ENCODE measurements around the gene ATAD3A. TPM values are rescaled to one million over a fixed set of nuclear protein-coding genes. Genes with fewer than 3 reads are reported as not detected.

ATAD3A gene
- total RNA-seq, 2 experiments from 2014 or later = 26.2 to 26.5 TPM

GRCh38 chr1:1541956-1542765 lies 30.2 kb downstream of the ATAD3A start:
- H3K9me3 Mint-ChIP-seq = no peaks in the 10 kb centered on the region

GRCh38 chr1:1542766-1543705 lies 31.1 kb downstream of the ATAD3A start:
- POLR2A ChIA-PET = no interaction called here
- Mint-ChIP-seq H3K27ac (no peak overlapping the region), H3K27me3 (no peaks in the 10 kb centered on the region), H3K4me1 (no peaks in the 10 kb centered on the region), H3K4me3 (no peak overlapping the region), H3K9me3 (no peaks in the 10 kb centered on the region), H3K36me3 (ENCODE audit: low read depth) (peaks cover 2% of the 10 kb centered on the region)
- DNase-seq = no peak
- CTCF ChIA-PET = no interaction called here

More at GRCh38 chr1:1541956-1542765, 30.2 kb downstream of the ATAD3A start:
- Mint-ChIP-seq H3K4me3 (no peak overlapping the region), H3K27me3 (no peaks in the 10 kb centered on the region), H3K27ac (no peak overlapping the region), H3K36me3 (ENCODE audit: low read depth) (peaks cover 2% of the 10 kb centered on the region), H3K4me1 (no peaks in the 10 kb centered on the region)
- no peak for DNase-seq
- CTCF ChIA-PET = no interaction called here
- POLR2A ChIA-PET = no interaction called here

- no peaks in the 10 kb centered on the region for H3K9me3 Mint-ChIP-seq
- H3K4me3 Mint-ChIP-seq = no peak overlapping the region
- no peak for DNase-seq
- H3K4me1 Mint-ChIP-seq = no peaks in the 10 kb centered on the region
- CTCF ChIA-PET = no interaction called here
- H3K27ac Mint-ChIP-seq = no peak overlapping the region
- peaks cover 2% of the 10 kb centered on the region for H3K36me3 Mint-ChIP-seq (ENCODE audit: low read depth)
- POLR2A ChIA-PET = no interaction called here
- no peaks in the 10 kb centered on the region for H3K27me3 Mint-ChIP-seq
Measured at GRCh38 chr1:1543706-1544099, 31.7 kb downstream of the ATAD3A start.

GRCh38 chr1:1544544-1544943 lies 32.6 kb downstream of the ATAD3A start:
- CTCF ChIA-PET = no interaction called here
- DNase-seq = no peak
- no peaks in the 10 kb centered on the region for H3K4me1 Mint-ChIP-seq
- peaks cover 2% of the 10 kb centered on the region for H3K36me3 Mint-ChIP-seq (ENCODE audit: low read depth)
- no peaks in the 10 kb centered on the region for H3K9me3 Mint-ChIP-seq
- H3K4me3 Mint-ChIP-seq = no peak overlapping the region
- no peaks in the 10 kb centered on the region for H3K27me3 Mint-ChIP-seq
- POLR2A ChIA-PET = no interaction called here
- no peak overlapping the region for H3K27ac Mint-ChIP-seq

GRCh38 chr1:1545946-1546737 lies 34.2 kb downstream of the ATAD3A start:
- H3K27me3 Mint-ChIP-seq = no peaks in the 10 kb centered on the region
- H3K4me3 Mint-ChIP-seq = no peak overlapping the region
- ChIA-PET CTCF (interaction anchor here (0.6 to 0.9 kb wide), 2 partner anchors 38 to 41 kb away, joined by 3 to 4 read pairs; no protein-coding TSS in a partner anchor), POLR2A (interaction anchor here (1.1 kb wide), 1 partner anchor 16 kb away, joined by 4 read pairs; no protein-coding TSS in a partner anchor)
- H3K9me3 Mint-ChIP-seq = no peaks in the 10 kb centered on the region
- no peaks in the 10 kb centered on the region for H3K4me1 Mint-ChIP-seq
- H3K36me3 Mint-ChIP-seq (ENCODE audit: low read depth) = peaks cover 2% of the 10 kb centered on the region
- H3K27ac Mint-ChIP-seq = no peak overlapping the region
- no peak for DNase-seq

- Mint-ChIP-seq H3K4me3 (no peak overlapping the region), H3K27me3 (no peaks in the 10 kb centered on the region), H3K27ac (no peak overlapping the region), H3K9me3 (no peaks in the 10 kb centered on the region), H3K4me1 (no peaks in the 10 kb centered on the region), H3K36me3 (ENCODE audit: low read depth) (no peaks in the 10 kb centered on the region)
- no peak for DNase-seq
- POLR2A ChIA-PET = interaction anchor here (1.1 kb wide), 1 partner anchor 15 kb away, joined by 4 read pairs; no protein-coding TSS in a partner anchor
- CTCF ChIA-PET = interaction anchor here (0.6 kb wide), 2 partner anchors 50 to 147 kb away, joined by 3 read pairs; no protein-coding TSS in a partner anchor
Measured at GRCh38 chr1:1547011-1547410, 35.0 kb downstream of the ATAD3A start.

GRCh38 chr1:1547476-1547875 lies 35.5 kb downstream of the ATAD3A start:
- CTCF ChIA-PET = no interaction called here

GRCh38 chr1:1548591-1548990 lies 36.6 kb downstream of the ATAD3A start:
- no peak for DNase-seq
- Mint-ChIP-seq H3K9me3 (no peaks in the 10 kb centered on the region), H3K27ac (no peak overlapping the region), H3K36me3 (ENCODE audit: low read depth) (no peaks in the 10 kb centered on the region), H3K27me3 (no peaks in the 10 kb centered on the region), H3K4me3 (no peak overlapping the region), H3K4me1 (no peaks in the 10 kb centered on the region)
- ChIA-PET CTCF (no interaction called here), POLR2A (no interaction called here)

More at GRCh38 chr1:1547476-1547875, 35.5 kb downstream of the ATAD3A start:
- H3K36me3 Mint-ChIP-seq (ENCODE audit: low read depth) = no peaks in the 10 kb centered on the region
- no peaks in the 10 kb centered on the region for H3K9me3 Mint-ChIP-seq
- H3K27ac Mint-ChIP-seq = no peak overlapping the region
- POLR2A ChIA-PET = no interaction called here
- no peaks in the 10 kb centered on the region for H3K27me3 Mint-ChIP-seq
- DNase-seq = no peak
- no peaks in the 10 kb centered on the region for H3K4me1 Mint-ChIP-seq
- H3K4me3 Mint-ChIP-seq = no peak overlapping the region

GRCh38 chr1:1550087-1550486 lies 38.1 kb downstream of the ATAD3A start:
- H3K4me3 Mint-ChIP-seq = no peak overlapping the region
- CTCF ChIA-PET = no interaction called here

GRCh38 chr1:1550591-1551432 lies 38.9 kb downstream of the ATAD3A start:
- ChIA-PET POLR2A (interaction anchor here (2.0 kb wide), 1 partner anchor 14 kb away, joined by 5 read pairs; no protein-coding TSS in a partner anchor), CTCF (no interaction called here)
- no peaks in the 10 kb centered on the region for H3K4me1 Mint-ChIP-seq
- no peaks in the 10 kb centered on the region for H3K9me3 Mint-ChIP-seq
- H3K4me3 Mint-ChIP-seq = no peak overlapping the region
- no peak overlapping the region for H3K27ac Mint-ChIP-seq
- no peak for DNase-seq
- H3K27me3 Mint-ChIP-seq = no peaks in the 10 kb centered on the region
- no peaks in the 10 kb centered on the region for H3K36me3 Mint-ChIP-seq (ENCODE audit: low read depth)

More at GRCh38 chr1:1550087-1550486, 38.1 kb downstream of the ATAD3A start:
- Mint-ChIP-seq H3K36me3 (ENCODE audit: low read depth) (no peaks in the 10 kb centered on the region), H3K9me3 (no peaks in the 10 kb centered on the region), H3K27me3 (no peaks in the 10 kb centered on the region), H3K27ac (no peak overlapping the region), H3K4me1 (no peaks in the 10 kb centered on the region)
- POLR2A ChIA-PET = no interaction called here
- DNase-seq = no peak

GRCh38 chr1:1551524-1552262 lies 39.7 kb downstream of the ATAD3A start:
- H3K9me3 Mint-ChIP-seq = no peaks in the 10 kb centered on the region
- no peak overlapping the region for H3K4me3 Mint-ChIP-seq
- CTCF ChIA-PET = no interaction called here
- POLR2A ChIA-PET = interaction anchor here (2.0 kb wide), 1 partner anchor 13 kb away, joined by 5 read pairs; no protein-coding TSS in a partner anchor
- H3K4me1 Mint-ChIP-seq = no peaks in the 10 kb centered on the region
- no peak overlapping the region for H3K27ac Mint-ChIP-seq
- H3K27me3 Mint-ChIP-seq = no peaks in the 10 kb centered on the region
- DNase-seq = no peak
- no peaks in the 10 kb centered on the region for H3K36me3 Mint-ChIP-seq (ENCODE audit: low read depth)
